ENCODE data around the gene PCDHB14. TPM values are rescaled to one million over a fixed set of nuclear protein-coding genes. Genes with fewer than 3 reads are reported as not detected.
"Not testable (repeated sequence)": the region's sequence is repeated elsewhere in the genome, so short reads cannot be mapped to it uniquely, and the experiment has no call there.

Gene PCDHB14
- polyA plus RNA-seq, 2 donors: 0.67 to 0.88 TPM

- 18 to 23% methylated on average over 11 of the region's 11 CpGs for WGBS, 2 donors
- Histone ChIP-seq H3K36me3 (ENCODE audit: control insufficient read depth in 2 of 2, insufficient read depth in 2 of 2, low read length in 1 of 2) (no peaks in the 10 kb centered on the region), H3K4me1 (ENCODE audit: control insufficient read depth in 2 of 2, insufficient read depth in 2 of 2, low read length in 1 of 2) (no peaks in the 10 kb centered on the region), H3K27ac (ENCODE audit: low read depth in 2 of 2, low read length in 1 of 2) (no peak within 1 kb of the TSS), H3K27me3 (ENCODE audit: control insufficient read depth in 1 of 2, insufficient read depth in 2 of 2, low read length in 2 of 2) (peaks cover 0 to 2% of the 10 kb centered on the region in 2 donors), H3K4me3 (ENCODE audit: low read depth in 1 of 2, low read length in 2 of 2) (no peak within 1 kb of the TSS), H3K9me3 (ENCODE audit: control insufficient read depth in 2 of 2, insufficient read depth in 1 of 2, low read depth in 1 of 2, low read length in 1 of 2) (peaks cover 5 to 9% of the 10 kb centered on the region in 2 donors)
Observed at GRCh38 chr5:141208478-141208877, 14.7 kb upstream of the PCDHB14 start, which contains the start of gene PCDHB12. PCDHB12 (plus strand) TSS chr5:141208719; CDS start chr5:141208908, 189 bp downstream.

- H3K9me3 ChIP-seq (ENCODE audit: control insufficient read depth in 2 of 2, insufficient read depth in 1 of 2, low read depth in 1 of 2, low read length in 1 of 2): peaks cover 9 to 15% of the 10 kb centered on the region in 2 donors
- 37 to 47% methylated on average over 31 to 39 of the region's 39 CpGs for WGBS, 2 donors
- not testable (repeated sequence) for H3K4me1 ChIP-seq (ENCODE audit: control insufficient read depth in 2 of 2, insufficient read depth in 2 of 2, low read length in 1 of 2); H3K27ac ChIP-seq (ENCODE audit: low read depth in 2 of 2, low read length in 1 of 2); H3K4me3 ChIP-seq (ENCODE audit: low read depth in 1 of 2, low read length in 2 of 2); H3K27me3 ChIP-seq (ENCODE audit: control insufficient read depth in 1 of 2, insufficient read depth in 2 of 2, low read length in 2 of 2); H3K36me3 ChIP-seq (ENCODE audit: control insufficient read depth in 2 of 2, insufficient read depth in 2 of 2, low read length in 1 of 2)
Observed at GRCh38 chr5:141210281-141210680, 12.9 kb upstream of the PCDHB14 start.

GRCh38 chr5:141210849-141211248 is 12.3 kb upstream of the PCDHB14 start:
- not testable (repeated sequence) for H3K27me3 ChIP-seq (ENCODE audit: control insufficient read depth in 1 of 2, insufficient read depth in 2 of 2, low read length in 2 of 2); H3K4me3 ChIP-seq (ENCODE audit: low read depth in 1 of 2, low read length in 2 of 2); H3K36me3 ChIP-seq (ENCODE audit: control insufficient read depth in 2 of 2, insufficient read depth in 2 of 2, low read length in 1 of 2); H3K27ac ChIP-seq (ENCODE audit: low read depth in 2 of 2, low read length in 1 of 2); H3K4me1 ChIP-seq (ENCODE audit: control insufficient read depth in 2 of 2, insufficient read depth in 2 of 2, low read length in 1 of 2)
- H3K9me3 ChIP-seq (ENCODE audit: control insufficient read depth in 2 of 2, insufficient read depth in 1 of 2, low read depth in 1 of 2, low read length in 1 of 2): peaks cover 13 to 19% of the 10 kb centered on the region in 2 donors
- WGBS, 2 donors: 29% methylated on average over 15 to 22 of the region's 27 CpGs

GRCh38 chr5:141213656-141214339 is 9.3 kb upstream of the PCDHB14 start, which contains the start of gene PCDHB13:
PCDHB13 (plus strand) TSS chr5:141213919; CDS start chr5:141214124, 205 bp downstream.
- H3K4me3 ChIP-seq (ENCODE audit: low read depth in 1 of 2, low read length in 2 of 2); H3K36me3 ChIP-seq (ENCODE audit: control insufficient read depth in 2 of 2, insufficient read depth in 2 of 2, low read length in 1 of 2); H3K27ac ChIP-seq (ENCODE audit: low read depth in 2 of 2, low read length in 1 of 2); H3K4me1 ChIP-seq (ENCODE audit: control insufficient read depth in 2 of 2, insufficient read depth in 2 of 2, low read length in 1 of 2); H3K27me3 ChIP-seq (ENCODE audit: control insufficient read depth in 1 of 2, insufficient read depth in 2 of 2, low read length in 2 of 2): not testable (repeated sequence)
- 10 to 12% methylated on average over 13 to 14 of the region's 18 CpGs for WGBS, 2 donors
- H3K9me3 ChIP-seq (ENCODE audit: control insufficient read depth in 2 of 2, insufficient read depth in 1 of 2, low read depth in 1 of 2, low read length in 1 of 2): peaks cover 15 to 28% of the 10 kb centered on the region in 2 donors

- WGBS, 2 donors: 54 to 64% methylated on average over 7 to 11 of the region's 12 CpGs
- H3K27ac ChIP-seq (ENCODE audit: low read depth in 2 of 2, low read length in 1 of 2); H3K4me3 ChIP-seq (ENCODE audit: low read depth in 1 of 2, low read length in 2 of 2); H3K36me3 ChIP-seq (ENCODE audit: control insufficient read depth in 2 of 2, insufficient read depth in 2 of 2, low read length in 1 of 2); H3K4me1 ChIP-seq (ENCODE audit: control insufficient read depth in 2 of 2, insufficient read depth in 2 of 2, low read length in 1 of 2); H3K27me3 ChIP-seq (ENCODE audit: control insufficient read depth in 1 of 2, insufficient read depth in 2 of 2, low read length in 2 of 2): not testable (repeated sequence)
- H3K9me3 ChIP-seq (ENCODE audit: control insufficient read depth in 2 of 2, insufficient read depth in 1 of 2, low read depth in 1 of 2, low read length in 1 of 2): peaks cover 13 to 26% of the 10 kb centered on the region in 2 donors
Observed at GRCh38 chr5:141214583-141214982, 8.6 kb upstream of the PCDHB14 start.

GRCh38 chr5:141215504-141215903 is 7.6 kb upstream of the PCDHB14 start:
- H3K9me3 ChIP-seq (ENCODE audit: control insufficient read depth in 2 of 2, insufficient read depth in 1 of 2, low read depth in 1 of 2, low read length in 1 of 2): peaks cover 13 to 19% of the 10 kb centered on the region in 2 donors
- not testable (repeated sequence) for H3K27ac ChIP-seq (ENCODE audit: low read depth in 2 of 2, low read length in 1 of 2); H3K4me1 ChIP-seq (ENCODE audit: control insufficient read depth in 2 of 2, insufficient read depth in 2 of 2, low read length in 1 of 2); H3K4me3 ChIP-seq (ENCODE audit: low read depth in 1 of 2, low read length in 2 of 2); H3K36me3 ChIP-seq (ENCODE audit: control insufficient read depth in 2 of 2, insufficient read depth in 2 of 2, low read length in 1 of 2); H3K27me3 ChIP-seq (ENCODE audit: control insufficient read depth in 1 of 2, insufficient read depth in 2 of 2, low read length in 2 of 2)
- 31 to 51% methylated on average over 31 to 37 of the region's 40 CpGs for WGBS, 2 donors

- WGBS, 2 donors: 36 to 41% methylated on average over 11 to 23 of the region's 26 CpGs
- not testable (repeated sequence) for H3K36me3 ChIP-seq (ENCODE audit: control insufficient read depth in 2 of 2, insufficient read depth in 2 of 2, low read length in 1 of 2); H3K27me3 ChIP-seq (ENCODE audit: control insufficient read depth in 1 of 2, insufficient read depth in 2 of 2, low read length in 2 of 2); H3K27ac ChIP-seq (ENCODE audit: low read depth in 2 of 2, low read length in 1 of 2); H3K4me3 ChIP-seq (ENCODE audit: low read depth in 1 of 2, low read length in 2 of 2); H3K4me1 ChIP-seq (ENCODE audit: control insufficient read depth in 2 of 2, insufficient read depth in 2 of 2, low read length in 1 of 2)
- H3K9me3 ChIP-seq (ENCODE audit: control insufficient read depth in 2 of 2, insufficient read depth in 1 of 2, low read depth in 1 of 2, low read length in 1 of 2): peaks cover 11 to 19% of the 10 kb centered on the region in 2 donors
Observed at GRCh38 chr5:141216035-141216434, 7.1 kb upstream of the PCDHB14 start.

- H3K27me3 ChIP-seq (ENCODE audit: control insufficient read depth in 1 of 2, insufficient read depth in 2 of 2, low read length in 2 of 2); H3K4me3 ChIP-seq (ENCODE audit: low read depth in 1 of 2, low read length in 2 of 2); H3K27ac ChIP-seq (ENCODE audit: low read depth in 2 of 2, low read length in 1 of 2); H3K4me1 ChIP-seq (ENCODE audit: control insufficient read depth in 2 of 2, insufficient read depth in 2 of 2, low read length in 1 of 2); H3K36me3 ChIP-seq (ENCODE audit: control insufficient read depth in 2 of 2, insufficient read depth in 2 of 2, low read length in 1 of 2): not testable (repeated sequence)
- peaks cover 8 to 14% of the 10 kb centered on the region in 2 donors for H3K9me3 ChIP-seq (ENCODE audit: control insufficient read depth in 2 of 2, insufficient read depth in 1 of 2, low read depth in 1 of 2, low read length in 1 of 2)
- WGBS, 2 donors: 27 to 34% methylated on average over 30 to 34 of the region's 40 CpGs
Observed at GRCh38 chr5:141224844-141225243, 1.7 kb downstream of the PCDHB14 start.

- WGBS, 2 donors: 34 to 48% methylated on average over 14 to 30 of the region's 30 CpGs
- not testable (repeated sequence) for H3K27ac ChIP-seq (ENCODE audit: low read depth in 2 of 2, low read length in 1 of 2); H3K36me3 ChIP-seq (ENCODE audit: control insufficient read depth in 2 of 2, insufficient read depth in 2 of 2, low read length in 1 of 2); H3K4me1 ChIP-seq (ENCODE audit: control insufficient read depth in 2 of 2, insufficient read depth in 2 of 2, low read length in 1 of 2); H3K4me3 ChIP-seq (ENCODE audit: low read depth in 1 of 2, low read length in 2 of 2); H3K27me3 ChIP-seq (ENCODE audit: control insufficient read depth in 1 of 2, insufficient read depth in 2 of 2, low read length in 2 of 2)
- H3K9me3 ChIP-seq (ENCODE audit: control insufficient read depth in 2 of 2, insufficient read depth in 1 of 2, low read depth in 1 of 2, low read length in 1 of 2): peaks cover 8 to 14% of the 10 kb centered on the region in 2 donors
Observed at GRCh38 chr5:141225421-141225820, 2.3 kb downstream of the PCDHB14 start.

- Histone ChIP-seq H3K36me3 (ENCODE audit: control insufficient read depth in 2 of 2, insufficient read depth in 2 of 2, low read length in 1 of 2) (no peaks in the 10 kb centered on the region), H3K9me3 (ENCODE audit: control insufficient read depth in 2 of 2, insufficient read depth in 1 of 2, low read depth in 1 of 2, low read length in 1 of 2) (peaks cover 15 to 23% of the 10 kb centered on the region in 2 donors), H3K27me3 (ENCODE audit: control insufficient read depth in 1 of 2, insufficient read depth in 2 of 2, low read length in 2 of 2) (no peaks in the 10 kb centered on the region), H3K4me3 (ENCODE audit: low read depth in 1 of 2, low read length in 2 of 2) (no peak overlapping the region), H3K4me1 (ENCODE audit: control insufficient read depth in 2 of 2, insufficient read depth in 2 of 2, low read length in 1 of 2) (no peaks in the 10 kb centered on the region), H3K27ac (ENCODE audit: low read depth in 2 of 2, low read length in 1 of 2) (no peak overlapping the region)
- 6 to 12% methylated on average over 15 of the region's 15 CpGs for WGBS, 2 donors
Observed at GRCh38 chr5:141234109-141234667, 11.0 kb downstream of the PCDHB14 start.

Data from esophagus (tissue), 2 donors.